Psoas muscle (tissue), 8 donors: ENCODE data around the gene PRM1. TPM values are rescaled to one million over a fixed set of nuclear protein-coding genes. Genes with fewer than 3 reads are reported as not detected.
"Not testable (repeated sequence)": the region's sequence is repeated elsewhere in the genome, so short reads cannot be mapped to it uniquely, and the experiment has no call there.

Experiments
- ATAC-seq, 4 donors: fragments of 200-7000 bp; cut with Tn5 transposase; one replicate each; pipeline ENCODE4 v1.9.1; 2020; ENCODE audit warnings: moderate library complexity in 3 of 4, mild to moderate bottlenecking in 2 of 4
- DNase-seq, 2 donors: peaks; one replicate each; pipeline ENCODE4 v3.0.0-alpha.2; 2020
- H3K27ac ChIP-seq: fragments of 200-600 bp; one replicate; pipeline ENCODE4 v1.8.0; 2022
- H3K27me3 ChIP-seq, 3 donors: fragments of 200-600 bp in 1 of 3; one replicate each; pipeline versions ENCODE4 v1.6.1 to v1.8.0; 2013 to 2022; ENCODE audit warnings: low read length in 2 of 3, mild to moderate bottlenecking in 2 of 3, moderate library complexity in 1 of 3; ENCODE audit not compliant: insufficient read depth in 3 of 3
- H3K36me3 ChIP-seq, 2 donors: fragments of 200-600 bp in 1 of 2; one replicate each; pipeline versions ENCODE4 v1.6.1 to v1.8.0; 2013 to 2022; ENCODE audit warnings: low read depth in 1 of 2, mild to moderate bottlenecking in 1 of 2, moderate library complexity in 1 of 2; ENCODE audit not compliant: insufficient read depth in 1 of 2
- H3K4me1 ChIP-seq: fragments of 200-600 bp; one replicate; pipeline ENCODE4 v1.8.0; 2022
- H3K4me3 ChIP-seq: fragments of 200-600 bp; one replicate; pipeline ENCODE4 v1.8.0; 2022; ENCODE audit warnings: mild to moderate bottlenecking
- H3K9me3 ChIP-seq: fragments of 200-600 bp; one replicate; pipeline ENCODE4 v1.8.0; 2022
- WGBS, 3 donors: extraction: QIAGEN DNeasy Blood & Tissue Kit; methylation state at CpG; one replicate each; pipeline versions ENCODE4 v1.1.6 to v1.1.7; 2013; 5-methylcytosine and 5-hydroxymethylcytosine counted together
- intact Hi-C, 2 donors: fragments of 100-400 bp; cut with DNase I; formaldehyde crosslinking; loops; one replicate each; pipeline versions ENCODE4 v1.11.0 to v1.14.2; 2022
- polyA plus RNA-seq, 3 donors: library from polyadenylated mRNA; stranded (reverse); fragments of 200-250 nt; gene quantifications; one replicate each; pipeline ENCODE4 v1.2.3, GENCODE V29; 2013
- total RNA-seq, 4 donors: library from RNA; stranded (reverse); fragmentation: NEBNext Ultra II Directional in 2 of 4; extraction: Animal tissue kit (Norgen Biotek cat#: 25700) in 2 of 4; gene quantifications; one replicate each; pipeline versions ENCODE4 v1.2.1 to v1.2.4, GENCODE V29; 2021 to 2023
- TF ChIP-seq, protein P1 (sequence below): fragments of 200-600 bp; IDR thresholded peaks from one replicate; pipeline ENCODE4 v1.8.0; 2022; ENCODE audit warnings: antibody characterized with exemption
- donor health status: healthy with polysubstance abuse.
- donor health status: DM: no; HTN: no; CAD: no; lungs with moderate emphysema.
- donor health status: Bipolar disorder and iron deficiency.
- donor health status: healthy.
- donor health status: DM: yes; HTN: yes; CAD: no.
- donor health status: DM: no; HTN: no; CAD: no.
- donor health status: DM: no; HTN: no; CAD: no.
- donor health status: DM: yes; HTN: yes; CAD: no.

PRM1 gene
- total and polyA plus RNA-seq, 7 donors: not detected

DNA sequence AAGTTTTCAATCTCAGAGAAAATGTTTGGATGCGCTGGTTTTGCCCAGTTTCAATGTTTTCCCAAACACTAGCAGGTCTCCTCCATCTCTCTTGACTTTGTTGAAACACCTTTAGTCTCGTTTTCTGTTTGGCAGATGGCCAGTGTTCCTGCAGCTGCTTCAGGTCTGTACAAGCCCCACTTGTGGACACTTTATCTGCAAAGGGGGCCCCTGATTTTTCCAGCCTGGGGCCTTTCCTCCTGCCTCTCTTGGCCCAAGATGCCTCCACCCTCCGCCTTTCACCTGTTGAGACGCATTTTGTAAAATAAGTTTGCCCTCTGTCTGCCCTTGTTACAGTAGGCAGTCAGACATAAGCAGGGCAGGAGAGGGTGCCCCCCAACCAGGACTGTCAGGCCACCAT is 21.8 kb upstream of the PRM1 start:
- H3K4me3 ChIP-seq: no peak overlapping the region
- H3K27ac ChIP-seq: no peak overlapping the region
- H3K4me1 ChIP-seq: peaks cover 5% of the 10 kb centered on the region
- DNase-seq: no peak
- WGBS, 3 donors: 54 to 76% (median 69%) methylated on average over 4 of the region's 4 CpGs
- TF ChIP-seq, protein P1, sequence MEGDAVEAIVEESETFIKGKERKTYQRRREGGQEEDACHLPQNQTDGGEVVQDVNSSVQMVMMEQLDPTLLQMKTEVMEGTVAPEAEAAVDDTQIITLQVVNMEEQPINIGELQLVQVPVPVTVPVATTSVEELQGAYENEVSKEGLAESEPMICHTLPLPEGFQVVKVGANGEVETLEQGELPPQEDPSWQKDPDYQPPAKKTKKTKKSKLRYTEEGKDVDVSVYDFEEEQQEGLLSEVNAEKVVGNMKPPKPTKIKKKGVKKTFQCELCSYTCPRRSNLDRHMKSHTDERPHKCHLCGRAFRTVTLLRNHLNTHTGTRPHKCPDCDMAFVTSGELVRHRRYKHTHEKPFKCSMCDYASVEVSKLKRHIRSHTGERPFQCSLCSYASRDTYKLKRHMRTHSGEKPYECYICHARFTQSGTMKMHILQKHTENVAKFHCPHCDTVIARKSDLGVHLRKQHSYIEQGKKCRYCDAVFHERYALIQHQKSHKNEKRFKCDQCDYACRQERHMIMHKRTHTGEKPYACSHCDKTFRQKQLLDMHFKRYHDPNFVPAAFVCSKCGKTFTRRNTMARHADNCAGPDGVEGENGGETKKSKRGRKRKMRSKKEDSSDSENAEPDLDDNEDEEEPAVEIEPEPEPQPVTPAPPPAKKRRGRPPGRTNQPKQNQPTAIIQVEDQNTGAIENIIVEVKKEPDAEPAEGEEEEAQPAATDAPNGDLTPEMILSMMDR: no peak
- intact Hi-C loops: no loop called here
- no peaks in the 10 kb centered on the region for H3K9me3 ChIP-seq
- no peaks in the 10 kb centered on the region for H3K27me3 ChIP-seq
- H3K36me3 ChIP-seq: no peaks in the 10 kb centered on the region
- no peak for ATAC-seq

DNA sequence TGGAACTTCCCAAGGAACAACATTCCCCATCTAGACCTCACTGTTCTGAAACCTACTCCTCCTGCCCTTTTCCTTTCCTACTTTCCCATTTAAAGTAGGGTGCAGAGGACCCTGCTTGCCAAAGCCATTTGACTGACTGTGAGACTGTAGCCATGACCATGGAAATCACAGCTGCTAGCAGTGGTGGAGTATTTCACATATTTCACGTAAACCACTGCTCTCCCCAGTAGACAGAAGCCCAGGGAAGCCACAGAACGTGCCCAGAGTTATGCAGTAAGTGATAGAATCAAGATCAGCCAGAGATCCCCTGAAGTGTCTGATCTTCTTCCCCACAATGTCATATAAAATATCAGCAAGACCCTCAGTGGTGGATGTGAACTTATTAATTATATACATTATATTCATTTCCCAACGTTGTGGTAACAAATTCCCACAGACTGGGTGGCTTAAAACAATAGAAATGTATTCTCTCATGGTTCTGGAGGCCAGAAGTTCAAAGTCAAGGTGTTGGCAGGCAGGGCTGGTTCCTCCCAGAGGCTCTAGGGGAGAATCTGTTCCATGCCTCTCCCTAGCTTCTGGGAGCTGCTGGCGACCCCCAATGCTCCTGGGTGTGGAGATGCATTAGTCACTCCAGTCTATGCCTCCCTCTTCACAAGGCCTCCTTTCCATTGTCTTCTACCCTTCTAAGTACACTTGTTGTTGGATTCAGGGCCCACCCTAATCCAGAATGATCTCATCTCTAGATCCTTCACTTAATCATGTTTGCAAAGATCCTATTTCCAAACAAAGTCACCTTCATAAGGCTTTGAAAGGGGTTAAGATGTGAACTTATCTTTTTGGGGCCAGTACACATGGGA is 20.7 kb upstream of the PRM1 start:
- intact Hi-C loops: no loop called here
- WGBS, 3 donors: 49 to 64% (median 62%) methylated on average over 4 of the region's 4 CpGs
- DNase-seq (no peak), ATAC-seq (no peak)
- H3K4me1 ChIP-seq: peaks cover 10% of the 10 kb centered on the region
- H3K27ac ChIP-seq: no peak overlapping the region
- H3K27me3 ChIP-seq: no peaks in the 10 kb centered on the region
- H3K36me3 ChIP-seq: no peaks in the 10 kb centered on the region
- no peaks in the 10 kb centered on the region for H3K9me3 ChIP-seq
- no peak overlapping the region for H3K4me3 ChIP-seq
- TF ChIP-seq, protein P1: no peak

DNA sequence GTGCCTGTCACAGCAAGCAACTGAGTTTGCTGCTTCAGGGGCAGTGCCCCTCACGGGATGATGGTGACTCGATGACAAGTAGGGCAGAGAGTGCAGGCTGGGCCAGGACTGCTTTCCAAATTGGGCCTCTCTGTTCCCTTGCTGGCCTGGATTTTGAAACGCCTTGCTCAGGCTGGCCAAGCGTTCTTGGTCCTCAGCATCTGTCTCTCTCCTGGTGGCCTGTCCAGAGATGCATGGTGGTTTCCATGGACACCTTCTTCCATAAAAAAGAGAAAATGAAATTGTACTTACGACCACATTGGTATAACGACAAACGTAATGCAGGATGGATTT is 19.4 kb upstream of the PRM1 start:
- no peak overlapping the region for H3K4me3 ChIP-seq
- no peak for DNase-seq
- TF ChIP-seq, protein P1: no peak
- no peaks in the 10 kb centered on the region for H3K27me3 ChIP-seq
- intact Hi-C loops: no loop called here
- no peak for ATAC-seq
- no peaks in the 10 kb centered on the region for H3K9me3 ChIP-seq
- peaks cover 12% of the 10 kb centered on the region for H3K4me1 ChIP-seq
- WGBS, 3 donors: 79 to 87% (median 84%) methylated on average over 7 of the region's 7 CpGs
- H3K36me3 ChIP-seq: no peaks in the 10 kb centered on the region
- no peak overlapping the region for H3K27ac ChIP-seq

DNA sequence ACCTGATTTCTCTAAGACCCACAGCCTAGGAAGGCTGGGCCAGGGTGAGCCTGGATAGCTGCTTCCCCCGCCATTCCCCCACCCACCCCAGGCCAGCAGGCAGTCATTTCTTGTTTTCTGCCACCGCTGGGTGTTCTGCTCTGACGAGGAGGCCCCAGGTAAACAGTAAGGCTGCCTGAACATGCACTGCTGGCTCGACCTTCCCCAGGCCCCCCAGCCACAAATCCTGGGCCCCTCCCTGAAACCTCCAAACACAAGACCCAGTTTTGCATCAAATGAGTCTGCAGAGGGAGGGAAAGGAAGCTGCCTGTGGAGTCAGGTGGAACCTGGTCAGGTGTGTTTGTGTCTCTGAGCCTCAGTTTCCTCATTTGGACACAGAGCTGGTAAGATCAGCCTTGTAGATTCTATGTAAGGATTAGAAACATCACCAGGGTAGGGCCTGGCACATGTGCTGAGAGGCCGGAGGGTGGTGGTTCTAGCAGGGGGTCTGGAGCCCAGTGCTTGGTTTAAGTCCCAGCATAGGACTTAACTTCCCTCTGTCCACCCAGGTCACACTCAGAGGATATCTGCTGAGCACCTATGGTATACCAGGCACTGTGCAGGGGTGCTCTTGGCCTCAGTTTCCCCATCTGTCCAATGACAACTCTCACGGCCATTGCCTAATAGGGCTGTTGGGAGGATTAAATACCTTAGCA is 18.9 kb upstream of the PRM1 start:
- no peak overlapping the region for H3K4me3 ChIP-seq
- H3K36me3 ChIP-seq: no peaks in the 10 kb centered on the region
- 90% methylated on average over 6 of the region's 6 CpGs for WGBS, 3 donors
- ATAC-seq (no peak), DNase-seq (no peak)
- H3K4me1 ChIP-seq: peaks cover 12% of the 10 kb centered on the region
- TF ChIP-seq, protein P1: no peak
- intact Hi-C loops: no loop called here
- no peaks in the 10 kb centered on the region for H3K27me3 ChIP-seq
- no peak overlapping the region for H3K27ac ChIP-seq
- H3K9me3 ChIP-seq: no peaks in the 10 kb centered on the region

DNA sequence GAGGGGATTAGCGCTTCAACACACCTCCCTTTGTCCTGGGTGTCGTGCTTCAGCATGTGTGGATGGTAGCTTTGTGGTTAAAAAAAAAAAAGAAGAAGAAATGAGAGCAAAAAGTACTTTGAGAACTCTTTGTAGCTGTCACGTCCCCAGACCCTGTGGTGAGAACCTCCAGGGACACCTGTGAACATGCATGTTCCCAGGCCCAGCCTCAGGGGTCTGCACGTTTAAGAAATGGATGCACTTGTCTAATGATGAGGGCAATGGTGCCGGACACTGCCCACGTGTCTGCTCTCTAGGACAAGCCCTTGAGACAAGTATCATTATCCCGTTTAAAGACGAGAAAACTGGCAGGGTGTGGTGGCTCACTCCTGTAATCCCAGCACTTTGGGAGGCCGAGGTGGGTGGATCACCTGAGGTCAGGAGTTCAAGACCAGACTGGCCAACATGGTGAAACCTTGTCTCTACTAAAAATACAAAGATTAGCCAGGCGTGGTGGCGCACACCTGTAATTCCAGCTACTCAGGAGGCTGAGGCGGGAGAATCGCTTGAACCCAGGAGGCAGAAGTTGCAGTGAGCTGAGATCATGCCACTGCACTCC is 17.9 kb upstream of the PRM1 start:
- not testable (repeated sequence) for ATAC-seq, DNase-seq

More for the DNA sequence above, 17.9 kb upstream of the PRM1 start:
- H3K9me3 ChIP-seq, H3K4me3 ChIP-seq, intact Hi-C loops, H3K27me3 ChIP-seq, H3K36me3 ChIP-seq, H3K27ac ChIP-seq: not testable (repeated sequence)
- 90 to 92% (median 90%) methylated on average over 13 of the region's 13 CpGs for WGBS, 3 donors
- H3K4me1 ChIP-seq: peaks cover 12% of the 10 kb centered on the region
